ENCODE measurements around the gene MBD3. TPM values are rescaled to one million over a fixed set of nuclear protein-coding genes. Genes with fewer than 3 reads are reported as not detected.
"Not testable (repeated sequence)": the region's sequence is repeated elsewhere in the genome, so short reads cannot be mapped to it uniquely, and the experiment has no call there.

The MBD3 gene
- total RNA-seq, 1 donor from 2014 or later = 51.7 TPM

GRCh38 chr19:1531587-1531986 lies 61.1 kb downstream of the MBD3 start:
- Histone ChIP-seq H3K9me3 (ENCODE audit: control insufficient read depth in 3 of 3, low read length in 3 of 3) (no peaks in the 10 kb centered on the region), H3K9ac (ENCODE audit: low read depth in 1 of 3, low read length in 3 of 3) (no peak overlapping the region), H3K27ac (ENCODE audit: low read depth, low read length) (no peak overlapping the region), H3K4me3 (ENCODE audit: low read length in 3 of 3) (no peak overlapping the region), H3K27me3 (ENCODE audit: control insufficient read depth in 3 of 3, insufficient read depth in 3 of 3, low read length in 3 of 3) (peaks cover 19 to 55% (median 41%) of the 10 kb centered on the region in 3 donors), H3K4me1 (ENCODE audit: control insufficient read depth in 3 of 3, insufficient read depth in 3 of 3, low read length in 3 of 3) (no peaks in the 10 kb centered on the region), H3K36me3 (ENCODE audit: control insufficient read depth in 3 of 3, insufficient read depth in 3 of 3, low read length in 3 of 3) (no peaks in the 10 kb centered on the region)

- H3K9ac ChIP-seq (ENCODE audit: low read depth in 1 of 3, low read length in 3 of 3); H3K4me3 ChIP-seq (ENCODE audit: low read length in 3 of 3); H3K36me3 ChIP-seq (ENCODE audit: control insufficient read depth in 3 of 3, insufficient read depth in 3 of 3, low read length in 3 of 3); H3K4me1 ChIP-seq (ENCODE audit: control insufficient read depth in 3 of 3, insufficient read depth in 3 of 3, low read length in 3 of 3); H3K27ac ChIP-seq (ENCODE audit: low read depth, low read length); H3K9me3 ChIP-seq (ENCODE audit: control insufficient read depth in 3 of 3, low read length in 3 of 3): not testable (repeated sequence)
- H3K27me3 ChIP-seq (ENCODE audit: control insufficient read depth in 3 of 3, insufficient read depth in 3 of 3, low read length in 3 of 3) = peaks cover 26 to 62% (median 49%) of the 10 kb centered on the region in 3 donors
Measured at GRCh38 chr19:1530856-1531255, 61.8 kb downstream of the MBD3 start.

DNA sequence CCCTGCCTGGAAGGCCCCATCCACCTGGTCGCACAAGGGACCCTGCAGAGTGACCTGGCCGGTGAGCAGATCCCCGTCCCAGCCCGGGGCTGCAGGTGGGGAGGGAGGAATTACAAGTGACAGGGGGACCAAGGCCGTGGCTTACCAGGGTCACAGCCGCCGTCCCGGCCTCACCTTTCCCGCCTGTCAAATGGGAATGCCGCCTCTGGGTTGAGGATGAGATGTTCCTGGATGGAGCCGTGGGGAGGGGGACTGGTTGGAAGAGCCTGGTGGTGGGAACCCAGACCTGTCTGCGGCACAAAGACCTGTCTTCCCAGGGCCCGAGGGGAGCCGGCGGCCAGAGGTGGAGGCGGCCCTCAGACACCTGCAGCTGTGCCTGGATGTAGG lies 63.2 kb downstream of the MBD3 start:
- no peaks in the 10 kb centered on the region for H3K36me3 ChIP-seq (ENCODE audit: control insufficient read depth in 3 of 3, insufficient read depth in 3 of 3, low read length in 3 of 3)
- no peak overlapping the region for H3K9ac ChIP-seq (ENCODE audit: low read depth in 1 of 3, low read length in 3 of 3)
- H3K4me3 ChIP-seq (ENCODE audit: low read length in 3 of 3) = no peak overlapping the region
- H3K4me1 ChIP-seq (ENCODE audit: control insufficient read depth in 3 of 3, insufficient read depth in 3 of 3, low read length in 3 of 3) = peaks cover 0 to 6% (median 1%) of the 10 kb centered on the region in 3 donors
- H3K9me3 ChIP-seq (ENCODE audit: control insufficient read depth in 3 of 3, low read length in 3 of 3) = no peaks in the 10 kb centered on the region
- peaks cover 41 to 67% (median 61%) of the 10 kb centered on the region in 3 donors for H3K27me3 ChIP-seq (ENCODE audit: control insufficient read depth in 3 of 3, insufficient read depth in 3 of 3, low read length in 3 of 3)
- no peak overlapping the region for H3K27ac ChIP-seq (ENCODE audit: low read depth, low read length)

GRCh38 chr19:1528596-1529429 lies 63.9 kb downstream of the MBD3 start:
- H3K36me3 ChIP-seq (ENCODE audit: control insufficient read depth in 3 of 3, insufficient read depth in 3 of 3, low read length in 3 of 3) = no peaks in the 10 kb centered on the region
- H3K9me3 ChIP-seq (ENCODE audit: control insufficient read depth in 3 of 3, low read length in 3 of 3) = no peaks in the 10 kb centered on the region
- peaks cover 44 to 70% (median 64%) of the 10 kb centered on the region in 3 donors for H3K27me3 ChIP-seq (ENCODE audit: control insufficient read depth in 3 of 3, insufficient read depth in 3 of 3, low read length in 3 of 3)
- no peak overlapping the region for H3K27ac ChIP-seq (ENCODE audit: low read depth, low read length)
- no peak overlapping the region for H3K4me3 ChIP-seq (ENCODE audit: low read length in 3 of 3)
- H3K4me1 ChIP-seq (ENCODE audit: control insufficient read depth in 3 of 3, insufficient read depth in 3 of 3, low read length in 3 of 3) = peaks cover 0 to 9% (median 3%) of the 10 kb centered on the region in 3 donors
- H3K9ac ChIP-seq (ENCODE audit: low read depth in 1 of 3, low read length in 3 of 3) = no peak overlapping the region

GRCh38 chr19:1527650-1528309 lies 64.9 kb downstream of the MBD3 start:
- Histone ChIP-seq H3K4me3 (ENCODE audit: low read length in 3 of 3) (no peak overlapping the region), H3K27me3 (ENCODE audit: control insufficient read depth in 3 of 3, insufficient read depth in 3 of 3, low read length in 3 of 3) (peaks cover 51 to 74% (median 68%) of the 10 kb centered on the region in 3 donors), H3K27ac (ENCODE audit: low read depth, low read length) (no peak overlapping the region)

GRCh38 chr19:1526979-1527649 lies 65.6 kb downstream of the MBD3 start:
- H3K36me3 ChIP-seq (ENCODE audit: control insufficient read depth in 3 of 3, insufficient read depth in 3 of 3, low read length in 3 of 3) = no peaks in the 10 kb centered on the region
- no peaks in the 10 kb centered on the region for H3K9me3 ChIP-seq (ENCODE audit: control insufficient read depth in 3 of 3, low read length in 3 of 3)
- H3K4me1 ChIP-seq (ENCODE audit: control insufficient read depth in 3 of 3, insufficient read depth in 3 of 3, low read length in 3 of 3) = peaks cover 0 to 9% (median 3%) of the 10 kb centered on the region in 3 donors
- no peak overlapping the region for H3K9ac ChIP-seq (ENCODE audit: low read depth in 1 of 3, low read length in 3 of 3)
- peaks cover 51 to 73% (median 70%) of the 10 kb centered on the region in 3 donors for H3K27me3 ChIP-seq (ENCODE audit: control insufficient read depth in 3 of 3, insufficient read depth in 3 of 3, low read length in 3 of 3)
- no peak overlapping the region for H3K27ac ChIP-seq (ENCODE audit: low read depth, low read length)
- H3K4me3 ChIP-seq (ENCODE audit: low read length in 3 of 3) = no peak overlapping the region

More at GRCh38 chr19:1527650-1528309, 64.9 kb downstream of the MBD3 start:
- Histone ChIP-seq H3K36me3 (ENCODE audit: control insufficient read depth in 3 of 3, insufficient read depth in 3 of 3, low read length in 3 of 3) (no peaks in the 10 kb centered on the region), H3K9ac (ENCODE audit: low read depth in 1 of 3, low read length in 3 of 3) (no peak overlapping the region), H3K4me1 (ENCODE audit: control insufficient read depth in 3 of 3, insufficient read depth in 3 of 3, low read length in 3 of 3) (peaks cover 0 to 9% (median 3%) of the 10 kb centered on the region in 3 donors), H3K9me3 (ENCODE audit: control insufficient read depth in 3 of 3, low read length in 3 of 3) (no peaks in the 10 kb centered on the region)

DNA sequence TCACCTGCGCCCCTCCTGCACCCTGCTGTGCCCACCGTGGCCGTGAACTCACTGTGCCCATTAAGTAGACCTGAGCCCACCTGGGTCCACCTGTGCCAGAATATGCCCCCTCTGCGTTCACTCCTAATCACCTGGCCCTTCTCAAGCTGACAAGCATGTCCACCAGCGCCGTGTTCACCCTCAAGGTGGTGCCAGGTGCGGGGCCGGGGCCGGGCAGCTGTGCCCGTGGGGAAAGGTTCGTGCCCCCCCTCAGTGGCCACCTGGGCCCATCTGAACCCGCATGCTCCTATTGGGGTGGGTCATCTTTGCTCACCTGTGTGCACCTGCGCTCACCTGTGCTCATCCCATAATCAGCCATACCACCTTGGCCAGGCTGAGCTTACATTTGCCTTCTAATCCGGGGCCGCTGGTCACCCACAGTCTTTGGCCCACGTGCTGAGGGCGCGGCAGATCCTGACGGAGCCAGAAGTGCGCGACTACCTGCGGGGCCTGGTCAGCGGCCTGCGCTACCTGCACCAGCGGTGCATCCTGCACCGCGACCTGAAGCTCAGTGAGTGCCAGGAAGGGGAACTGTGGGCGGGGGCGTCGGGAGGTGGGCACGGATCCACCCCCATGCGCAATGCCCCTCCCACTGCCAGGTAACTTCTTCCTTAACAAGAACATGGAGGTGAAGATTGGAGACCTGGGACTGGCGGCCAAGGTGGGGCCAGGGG lies 66.4 kb downstream of the MBD3 start:
- Histone ChIP-seq H3K36me3 (ENCODE audit: control insufficient read depth in 3 of 3, insufficient read depth in 3 of 3, low read length in 3 of 3) (no peaks in the 10 kb centered on the region), H3K27me3 (ENCODE audit: control insufficient read depth in 3 of 3, insufficient read depth in 3 of 3, low read length in 3 of 3) (peaks cover 46 to 69% (median 65%) of the 10 kb centered on the region in 3 donors), H3K4me3 (ENCODE audit: low read length in 3 of 3) (no peak overlapping the region), H3K9me3 (ENCODE audit: control insufficient read depth in 3 of 3, low read length in 3 of 3) (no peaks in the 10 kb centered on the region), H3K9ac (ENCODE audit: low read depth in 1 of 3, low read length in 3 of 3) (no peak overlapping the region), H3K27ac (ENCODE audit: low read depth, low read length) (no peak overlapping the region), H3K4me1 (ENCODE audit: control insufficient read depth in 3 of 3, insufficient read depth in 3 of 3, low read length in 3 of 3) (peaks cover 0 to 9% (median 3%) of the 10 kb centered on the region in 3 donors)

DNA sequence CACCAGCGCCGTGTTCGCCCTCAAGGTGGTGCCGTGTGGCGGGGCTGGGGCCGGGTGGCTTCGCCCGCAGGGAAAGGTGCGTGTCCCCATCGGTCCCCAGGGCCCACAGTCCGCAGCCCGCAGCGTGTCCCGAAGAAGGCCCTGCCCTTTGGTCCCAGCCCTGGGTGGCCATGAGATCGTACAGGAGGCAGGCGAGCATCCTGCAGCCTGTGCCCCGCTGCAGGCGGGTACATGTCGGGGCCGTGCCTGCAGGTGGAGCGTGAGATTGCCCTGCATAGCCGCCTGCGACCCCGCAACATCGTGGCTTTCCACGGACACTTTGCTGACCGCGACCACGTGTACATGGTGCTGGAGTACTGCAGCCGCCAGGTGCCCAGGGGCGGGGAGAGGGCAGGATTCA lies 67.3 kb downstream of the MBD3 start:
- H3K4me1 ChIP-seq (ENCODE audit: control insufficient read depth in 3 of 3, insufficient read depth in 3 of 3, low read length in 3 of 3) = peaks cover 0 to 9% (median 3%) of the 10 kb centered on the region in 3 donors
- H3K9me3 ChIP-seq (ENCODE audit: control insufficient read depth in 3 of 3, low read length in 3 of 3) = no peaks in the 10 kb centered on the region
- H3K27me3 ChIP-seq (ENCODE audit: control insufficient read depth in 3 of 3, insufficient read depth in 3 of 3, low read length in 3 of 3) = peaks cover 46 to 69% (median 64%) of the 10 kb centered on the region in 3 donors
- H3K9ac ChIP-seq (ENCODE audit: low read depth in 1 of 3, low read length in 3 of 3) = no peak overlapping the region
- no peak overlapping the region for H3K27ac ChIP-seq (ENCODE audit: low read depth, low read length)
- H3K4me3 ChIP-seq (ENCODE audit: low read length in 3 of 3) = no peak overlapping the region
- no peaks in the 10 kb centered on the region for H3K36me3 ChIP-seq (ENCODE audit: control insufficient read depth in 3 of 3, insufficient read depth in 3 of 3, low read length in 3 of 3)

DNA sequence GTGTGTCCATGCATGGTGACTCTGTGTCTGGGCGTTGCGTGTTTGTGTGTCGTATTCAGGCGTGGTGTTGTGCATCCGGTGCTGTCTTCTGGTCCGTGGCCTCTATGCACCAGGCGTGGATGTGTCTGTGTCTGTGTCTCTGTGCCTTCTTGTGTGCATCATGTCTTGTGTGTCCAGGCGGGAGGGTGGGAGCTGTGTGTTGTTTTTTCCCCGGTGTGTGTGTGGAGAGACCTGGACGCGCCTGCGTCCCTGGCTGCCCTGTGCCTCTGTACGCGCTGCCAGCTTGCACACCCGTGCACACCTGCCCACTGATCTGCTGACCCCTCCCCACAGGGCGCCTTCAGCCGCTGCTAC lies 67.7 kb downstream of the MBD3 start:
- Histone ChIP-seq H3K27me3 (ENCODE audit: control insufficient read depth in 3 of 3, insufficient read depth in 3 of 3, low read length in 3 of 3) (peaks cover 46 to 72% (median 65%) of the 10 kb centered on the region in 3 donors), H3K9me3 (ENCODE audit: control insufficient read depth in 3 of 3, low read length in 3 of 3) (no peaks in the 10 kb centered on the region), H3K9ac (ENCODE audit: low read depth in 1 of 3, low read length in 3 of 3) (no peak overlapping the region), H3K27ac (ENCODE audit: low read depth, low read length) (no peak overlapping the region), H3K4me1 (ENCODE audit: control insufficient read depth in 3 of 3, insufficient read depth in 3 of 3, low read length in 3 of 3) (peaks cover 0 to 9% (median 3%) of the 10 kb centered on the region in 3 donors), H3K4me3 (ENCODE audit: low read length in 3 of 3) (no peak overlapping the region), H3K36me3 (ENCODE audit: control insufficient read depth in 3 of 3, insufficient read depth in 3 of 3, low read length in 3 of 3) (no peaks in the 10 kb centered on the region)
